Vagina (tissue), 2 donors: Measurements from ENCODE around the gene GRIN1. TPM values are rescaled to one million over a fixed set of nuclear protein-coding genes. Genes with fewer than 3 reads are reported as not detected.

Source experiments
- DNase-seq, 2 donors: peaks; one replicate each; pipeline ENCODE4 v3.0.0-alpha.2; 2017; ENCODE audit errors: extremely low spot score in 2 of 2
- H3K27ac ChIP-seq: fragments of 200-600 bp; sonication (generic); one replicate; pipeline ENCODE4 v1.5.1; 2019
- H3K27me3 ChIP-seq: fragments of 200-600 bp; sonication (generic); one replicate; pipeline ENCODE4 v1.5.1; 2019
- H3K36me3 ChIP-seq, 2 donors: fragments of 200-600 bp; sonication (generic); one replicate each; pipeline ENCODE4 v1.5.1; 2017 to 2019
- H3K4me1 ChIP-seq: fragments of 200-600 bp; sonication (generic); one replicate; pipeline ENCODE4 v1.5.1; 2019
- H3K4me3 ChIP-seq, 2 donors: fragments of 200-600 bp; sonication (generic); 1 replicate in 1 of 2; 2 replicates in 1 of 2; pipeline ENCODE4 v1.5.1; 2016 to 2019
- H3K9me3 ChIP-seq: fragments of 200-600 bp; sonication (generic); one replicate; pipeline ENCODE4 v1.5.1; 2019
- CTCF ChIP-seq, 3 experiments: fragments of 450-650 bp in 2 of 3; fragments of 200-600 bp in 1 of 3; sonication (generic) in 1 of 3; IDR thresholded peaks; one replicate each; pipeline ENCODE4 v1.5.1; 2017 to 2019; ENCODE audit warnings: antibody characterized with exemption in 3 of 3, mild to moderate bottlenecking in 2 of 3, moderate library complexity in 2 of 3
- POLR2A ChIP-seq, 2 donors: fragments of 450-650 bp; IDR thresholded peaks; one replicate each; pipeline ENCODE4 v1.6.1; 2017; ENCODE audit warnings: antibody characterized with exemption in 2 of 2, mild to moderate bottlenecking in 2 of 2, moderate library complexity in 2 of 2
- POLR2AphosphoS5 ChIP-seq, 2 donors: sonication (generic); formaldehyde crosslinking; IDR thresholded peaks; one replicate each; pipeline ENCODE4 v1.9.0; 2017; ENCODE audit warnings: antibody characterized with exemption in 2 of 2, mild to moderate bottlenecking in 2 of 2, low read depth in 1 of 2; ENCODE audit not compliant: insufficient read depth in 1 of 2
- intact Hi-C: fragments of 100-400 bp; cut with DNase I; formaldehyde crosslinking; loops from one replicate; pipeline ENCODE4 v1.15.1; 2023
- total RNA-seq: library from RNA; depleted of rRNA; stranded (reverse); fragments of >200 nt; gene quantifications from one replicate; pipeline ENCODE4 v1.2.3, GENCODE V29; 2016

The GRIN1 gene
- total RNA-seq, 1 donor from 2014 or later = 0.74 TPM

DNA sequence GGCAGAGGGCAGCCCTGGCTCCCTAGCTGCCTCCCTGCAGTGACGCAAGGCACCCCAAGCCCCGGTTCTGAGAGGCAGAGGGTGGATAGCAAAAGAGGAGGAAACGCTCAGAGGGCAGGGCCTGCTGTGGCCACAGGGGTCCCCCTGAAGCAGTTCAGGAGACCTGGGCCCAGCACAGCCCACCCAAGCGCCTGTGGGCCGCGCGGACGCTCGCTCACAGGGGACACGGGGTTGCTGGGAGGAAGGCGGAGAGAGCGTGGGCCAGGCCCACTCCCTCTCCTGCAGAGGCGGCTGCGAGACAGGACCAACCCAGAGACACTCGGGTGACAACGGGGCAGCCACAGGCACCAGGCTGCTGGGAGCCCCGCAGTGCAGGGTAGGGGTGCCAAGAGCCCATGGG lies 40.8 kb downstream of the GRIN1 start:
- Histone ChIP-seq H3K4me3 (no peak overlapping the region), H3K27ac (no peak overlapping the region), H3K27me3 (no peaks in the 10 kb centered on the region), H3K4me1 (peaks cover 9% of the 10 kb centered on the region), H3K9me3 (no peaks in the 10 kb centered on the region), H3K36me3 (peaks cover 0 to 55% of the 10 kb centered on the region in 2 donors)
- DNase-seq = no peak
- TF ChIP-seq POLR2A (IDR thresholded peaks at IDR 0.05) (no peak), POLR2AphosphoS5 (IDR thresholded peaks at IDR 0.05; ENCODE audit: insufficient read depth in 1 of 2, low read depth in 1 of 2) (no peak), CTCF (IDR thresholded peaks at IDR 0.05) (no peak)
- intact Hi-C loops = no loop called here

DNA sequence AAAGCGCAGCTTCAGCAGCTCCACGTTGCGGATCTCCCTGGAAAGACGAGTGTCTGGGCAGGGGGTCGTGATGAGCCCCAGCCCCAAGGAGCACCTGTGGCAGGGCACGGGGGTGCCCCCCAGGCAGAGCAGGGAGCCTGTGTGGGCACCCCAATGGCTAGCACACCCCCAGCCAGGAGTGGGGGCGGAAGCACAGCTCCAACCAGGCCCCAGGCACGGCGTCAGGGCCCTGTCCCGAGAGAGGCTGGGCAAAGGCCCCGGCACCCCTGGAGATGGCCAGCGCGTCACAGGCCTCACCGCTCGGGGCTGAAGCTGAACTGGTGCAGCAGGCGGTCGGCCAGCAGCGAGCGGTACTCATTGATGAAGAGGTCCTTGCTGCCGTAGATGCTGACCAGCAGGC lies 41.5 kb downstream of the GRIN1 start:
- TF ChIP-seq POLR2A (IDR thresholded peaks at IDR 0.05) (no peak), CTCF (IDR thresholded peaks at IDR 0.05) (no peak), POLR2AphosphoS5 (IDR thresholded peaks at IDR 0.05; ENCODE audit: insufficient read depth in 1 of 2, low read depth in 1 of 2) (no peak)
- Histone ChIP-seq H3K27me3 (no peaks in the 10 kb centered on the region), H3K27ac (no peak overlapping the region), H3K4me3 (no peak overlapping the region), H3K36me3 (peaks cover 0 to 59% of the 10 kb centered on the region in 2 donors), H3K4me1 (peaks cover 8% of the 10 kb centered on the region), H3K9me3 (no peaks in the 10 kb centered on the region)
- no peak for DNase-seq
- intact Hi-C loops = no loop called here

DNA sequence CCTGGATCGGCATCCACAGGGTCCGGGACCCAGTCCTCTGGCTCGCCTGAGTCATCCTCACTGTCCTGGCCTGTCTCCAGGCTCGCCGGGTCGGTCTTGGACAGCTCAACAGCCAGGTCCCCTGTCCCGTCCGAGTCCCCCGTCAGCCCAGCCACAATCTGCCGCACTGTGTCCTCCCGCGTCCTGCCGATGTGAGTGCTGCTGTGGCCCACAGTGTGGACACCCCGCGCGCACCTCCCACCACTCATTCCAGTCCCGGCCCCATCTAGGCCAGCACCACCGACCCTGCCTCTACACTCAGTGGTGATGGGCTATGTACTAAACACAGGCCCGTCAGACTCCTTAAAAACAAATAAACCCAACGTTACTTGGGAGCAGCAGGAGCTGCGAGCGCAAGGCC lies 42.7 kb downstream of the GRIN1 start:
- H3K4me3 ChIP-seq = no peak overlapping the region
- H3K9me3 ChIP-seq = no peaks in the 10 kb centered on the region
- TF ChIP-seq POLR2A (IDR thresholded peaks at IDR 0.05) = no peak
- no peak for TF ChIP-seq CTCF (IDR thresholded peaks at IDR 0.05)
- no peak for TF ChIP-seq POLR2AphosphoS5 (IDR thresholded peaks at IDR 0.05; ENCODE audit: insufficient read depth in 1 of 2, low read depth in 1 of 2)
- peaks cover 0 to 60% of the 10 kb centered on the region in 2 donors for H3K36me3 ChIP-seq
- H3K27me3 ChIP-seq = no peaks in the 10 kb centered on the region
- no peak overlapping the region for H3K27ac ChIP-seq
- peaks cover 16% of the 10 kb centered on the region for H3K4me1 ChIP-seq
- intact Hi-C loops = no loop called here
- DNase-seq = no peak

- TF ChIP-seq POLR2AphosphoS5 (IDR thresholded peaks at IDR 0.05; ENCODE audit: insufficient read depth in 1 of 2, low read depth in 1 of 2) (no peak), CTCF (IDR thresholded peaks at IDR 0.05) (no peak), POLR2A (IDR thresholded peaks at IDR 0.05) (no peak)
- Histone ChIP-seq H3K36me3 (peaks cover 0 to 59% of the 10 kb centered on the region in 2 donors), H3K4me1 (peaks cover 27% of the 10 kb centered on the region), H3K9me3 (no peaks in the 10 kb centered on the region), H3K27me3 (no peaks in the 10 kb centered on the region), H3K4me3 (no peak overlapping the region), H3K27ac (no peak overlapping the region)
- intact Hi-C loops = no loop called here
- no peak for DNase-seq
Observed at GRCh38 chr9:137182836-137183235, 43.9 kb downstream of the GRIN1 start.

- intact Hi-C loops = no loop called here
- Histone ChIP-seq H3K27ac (no peak overlapping the region), H3K9me3 (no peaks in the 10 kb centered on the region), H3K27me3 (no peaks in the 10 kb centered on the region), H3K36me3 (peaks cover 0 to 51% of the 10 kb centered on the region in 2 donors), H3K4me3 (no peak overlapping the region), H3K4me1 (peaks cover 29% of the 10 kb centered on the region)
- DNase-seq = no peak
- TF ChIP-seq POLR2AphosphoS5 (IDR thresholded peaks at IDR 0.05; ENCODE audit: insufficient read depth in 1 of 2, low read depth in 1 of 2) = no peak
- TF ChIP-seq CTCF (IDR thresholded peaks at IDR 0.05) = no peak
- TF ChIP-seq POLR2A (IDR thresholded peaks at IDR 0.05) = no peak
Observed at GRCh38 chr9:137183980-137184595, 45.1 kb downstream of the GRIN1 start.
